NK-92 treated with Interleukin-12 subunit alpha and Interleukin-12 subunit beta, amount 100 ng/mL, for 24 hours (cell line): ENCODE measurements around the gene PIP4K2A.

Experiments used
- DNase-seq: peaks from one replicate; lab custom pipeline; 2025; lab: John Stamatoyannopoulos, UW

Gene PIP4K2A

DNA sequence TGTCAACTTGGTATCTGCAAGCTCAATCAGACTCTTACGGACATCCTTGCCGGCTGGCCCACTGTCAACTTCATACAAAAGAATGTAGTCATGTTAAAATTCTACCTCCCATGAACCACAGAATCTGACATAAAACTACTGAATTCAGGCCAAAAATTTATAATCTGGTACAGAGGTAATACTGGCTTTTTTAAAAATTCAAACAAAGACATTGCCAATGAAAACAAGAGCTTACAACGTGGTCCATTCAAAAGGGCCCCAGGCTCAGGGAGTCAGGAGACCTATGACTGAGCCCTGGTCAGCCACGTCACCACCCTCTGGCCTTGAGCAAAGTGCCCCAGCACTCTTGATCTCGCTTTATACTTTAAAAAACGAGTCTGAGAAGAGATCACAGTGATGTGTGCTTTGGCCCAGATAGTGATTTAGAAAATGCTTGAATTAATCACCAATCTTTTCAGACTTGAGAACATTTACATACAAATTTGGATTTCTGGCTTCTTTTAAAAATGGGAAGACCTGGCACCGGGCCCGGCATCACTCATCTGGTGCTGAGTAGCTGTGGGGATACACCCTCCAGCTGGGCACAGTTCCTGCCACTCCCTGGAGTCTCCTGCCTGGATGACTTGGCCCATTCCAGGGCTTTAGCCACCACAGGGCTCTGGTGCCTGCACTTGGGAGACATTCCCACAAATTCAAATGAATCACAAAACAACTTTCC is 94.1 kb downstream of the PIP4K2A start:
- no peak for DNase-seq

DNA sequence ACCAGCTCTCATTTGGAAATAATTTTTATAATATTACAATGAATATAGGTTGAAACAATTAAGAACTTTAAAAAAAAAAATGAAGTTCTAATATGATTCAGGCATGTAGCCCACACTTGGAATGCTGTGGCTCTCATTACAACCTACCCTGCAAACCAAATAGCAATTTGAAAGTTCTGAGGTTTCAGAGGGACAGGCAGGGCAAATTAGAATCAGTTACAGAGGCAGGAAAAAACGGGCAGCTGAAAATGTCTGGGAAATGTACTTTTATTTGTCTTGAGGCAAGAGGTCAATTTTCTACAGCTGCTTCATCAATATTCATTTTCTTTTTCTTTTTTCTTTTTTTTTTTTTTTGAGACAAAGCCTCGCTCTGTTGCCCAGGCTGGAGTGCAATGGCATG is 95.3 kb downstream of the PIP4K2A start:
- DNase-seq: no peak

DNA sequence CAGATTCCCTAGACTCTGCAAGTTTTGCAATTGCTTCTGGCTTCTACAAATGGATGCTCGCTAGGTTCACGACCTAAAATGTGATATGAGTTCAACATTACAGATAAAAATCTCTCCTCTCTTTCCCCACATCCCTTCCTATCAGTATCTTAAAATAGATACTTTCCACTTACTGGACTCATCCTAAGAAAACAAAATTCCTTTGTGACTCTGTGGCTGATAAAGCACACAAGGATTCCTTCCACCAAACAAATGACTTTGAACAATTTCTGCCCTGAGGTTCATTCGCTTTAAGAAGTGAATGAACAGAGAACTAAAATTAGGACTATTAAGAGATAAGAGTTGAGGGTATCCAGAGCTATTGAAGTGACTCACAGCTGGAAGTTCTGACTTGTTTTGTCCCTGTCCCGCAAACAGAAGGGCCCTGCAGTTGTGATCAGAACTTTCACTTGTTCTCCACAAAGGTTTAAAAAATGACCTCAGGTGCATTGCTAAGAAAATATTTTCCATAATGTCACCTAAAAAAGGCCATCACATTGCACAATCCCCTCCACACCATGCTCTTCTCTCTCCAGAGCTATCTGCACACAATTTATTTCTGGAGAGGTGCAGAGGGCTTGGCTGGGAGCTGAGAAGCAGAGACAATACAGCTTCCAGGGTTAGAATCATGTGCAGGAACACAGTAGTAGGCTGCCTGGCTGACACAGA is 96.1 kb downstream of the PIP4K2A start:
- DNase-seq: no peak

DNA sequence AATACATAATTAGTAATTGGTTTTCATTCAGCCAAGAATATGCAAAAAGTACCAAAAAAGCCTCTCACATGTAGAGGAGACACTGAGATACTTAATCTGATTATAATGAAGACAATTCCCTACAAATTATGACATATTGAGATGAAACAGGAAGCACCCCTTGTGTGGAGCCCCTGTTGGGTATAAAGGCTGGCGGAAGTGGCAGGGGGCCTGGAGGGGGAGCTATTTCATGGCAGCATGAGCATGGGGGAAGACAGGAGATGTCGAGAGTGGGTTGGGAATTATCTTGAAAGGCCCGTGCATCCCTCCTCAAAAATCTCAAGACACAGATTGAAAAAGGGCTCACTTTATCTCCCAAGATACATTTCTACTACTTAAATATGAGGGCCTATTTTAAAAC is 96.9 kb downstream of the PIP4K2A start:
- DNase-seq: no peak

DNA sequence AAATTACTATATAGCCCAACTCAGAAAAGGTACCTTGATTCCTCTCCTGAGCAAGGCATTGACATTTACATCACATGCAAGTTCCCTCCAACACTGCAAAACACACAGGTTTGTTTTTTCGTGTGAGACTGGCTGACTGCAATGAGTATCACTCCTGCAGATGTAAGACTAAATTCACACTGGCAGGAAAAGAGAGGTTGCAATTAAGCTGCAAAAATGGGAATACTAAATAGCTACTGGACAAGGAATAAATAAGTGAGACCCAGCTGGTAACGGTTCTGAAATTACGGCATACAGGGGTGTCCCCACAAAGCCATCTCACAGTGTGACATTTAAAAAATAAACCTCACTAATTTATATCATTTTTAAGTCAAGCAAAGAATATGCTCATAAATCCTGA is 97.3 kb downstream of the PIP4K2A start:
- no peak for DNase-seq

DNA sequence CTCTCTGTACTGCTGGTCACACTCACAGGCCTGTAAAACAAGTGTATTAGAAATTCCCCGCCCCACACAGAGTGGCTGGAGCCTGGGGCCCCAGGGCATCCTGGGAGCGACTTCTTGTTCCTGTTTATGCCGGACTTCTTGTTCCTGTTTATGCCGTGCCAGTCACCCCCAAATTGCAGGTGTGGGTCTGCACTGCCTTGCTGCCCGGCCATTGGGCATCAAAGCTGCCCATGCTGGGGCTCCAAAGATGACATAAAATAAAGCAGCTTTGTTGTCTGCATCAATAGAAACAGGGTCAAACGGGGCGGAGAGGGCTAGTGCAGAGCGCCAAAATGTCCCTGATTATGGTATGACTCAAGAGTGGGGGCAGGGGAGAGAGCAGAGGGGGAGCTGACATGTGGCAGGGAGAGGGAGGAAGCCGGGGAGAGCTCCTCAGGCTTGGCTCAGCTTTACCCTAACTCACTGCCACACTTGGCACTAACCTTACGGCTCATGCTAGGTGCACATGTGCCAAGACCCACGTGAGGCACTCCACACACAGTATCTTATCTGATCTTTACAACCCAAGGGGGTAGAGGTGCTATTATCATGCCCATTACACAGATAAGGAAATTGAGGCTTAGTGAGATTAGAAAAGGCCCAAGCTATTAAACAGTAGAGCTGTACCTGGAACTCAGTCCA is 98.4 kb downstream of the PIP4K2A start:
- DNase-seq: no peak

DNA sequence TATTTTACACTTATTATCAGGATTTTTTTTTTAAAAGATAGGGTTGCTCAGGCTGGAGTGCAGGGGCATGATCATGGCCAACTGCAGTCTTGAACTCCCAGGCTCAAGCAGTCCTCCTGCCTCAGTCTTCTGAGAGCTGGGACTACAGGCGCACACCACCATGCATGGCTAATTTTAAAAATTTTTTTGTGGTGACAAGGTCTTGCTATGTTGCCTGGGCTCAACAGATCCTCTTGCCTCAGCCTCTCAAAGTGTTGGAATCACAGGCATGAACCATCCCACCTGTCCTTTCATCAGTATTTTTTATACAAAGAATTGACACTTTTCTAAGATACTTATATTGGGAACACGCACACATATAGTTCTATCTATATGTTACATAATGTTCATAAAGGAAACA is 99.3 kb downstream of the PIP4K2A start:
- DNase-seq: no peak

DNA sequence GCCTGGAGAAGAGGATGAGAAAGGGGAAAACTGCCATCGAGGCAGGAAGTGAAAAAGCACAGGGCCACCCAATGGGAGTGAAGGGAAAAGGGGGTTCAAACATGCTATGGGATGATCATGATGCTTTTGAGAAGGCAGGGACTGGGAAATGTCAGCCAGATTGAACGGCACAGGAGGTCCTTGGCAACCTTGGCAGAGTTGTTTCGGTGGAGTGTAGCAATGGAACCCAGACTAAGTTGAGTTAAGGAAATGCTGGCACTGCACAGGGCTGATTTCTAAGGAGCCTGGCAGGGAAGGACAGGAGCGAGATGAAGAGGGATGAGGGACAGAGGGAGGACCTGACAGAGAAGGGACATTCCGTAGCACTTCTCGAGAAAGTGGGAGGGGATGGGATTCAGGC is 101.4 kb downstream of the PIP4K2A start:
- DNase-seq: no peak

DNA sequence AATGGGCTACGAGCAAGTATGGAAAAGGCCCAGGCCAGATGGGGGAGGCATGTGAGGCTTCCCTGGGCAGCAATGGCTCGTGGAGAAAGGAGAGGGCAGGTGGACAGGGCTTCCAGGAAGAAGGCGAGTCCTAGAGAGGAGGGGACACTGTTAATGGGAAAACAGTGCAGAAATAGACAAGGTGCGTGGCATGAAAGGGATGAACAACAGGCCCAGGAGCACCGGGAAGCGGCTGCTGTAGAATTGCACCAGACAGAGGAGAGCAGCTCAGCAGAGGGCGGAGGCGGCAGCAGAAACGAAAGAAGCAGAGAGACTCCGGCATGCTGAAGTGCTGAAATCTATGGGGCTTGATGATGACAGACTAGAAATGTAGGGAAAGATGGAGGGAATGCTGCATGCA is 102.1 kb downstream of the PIP4K2A start:
- no peak for DNase-seq

DNA sequence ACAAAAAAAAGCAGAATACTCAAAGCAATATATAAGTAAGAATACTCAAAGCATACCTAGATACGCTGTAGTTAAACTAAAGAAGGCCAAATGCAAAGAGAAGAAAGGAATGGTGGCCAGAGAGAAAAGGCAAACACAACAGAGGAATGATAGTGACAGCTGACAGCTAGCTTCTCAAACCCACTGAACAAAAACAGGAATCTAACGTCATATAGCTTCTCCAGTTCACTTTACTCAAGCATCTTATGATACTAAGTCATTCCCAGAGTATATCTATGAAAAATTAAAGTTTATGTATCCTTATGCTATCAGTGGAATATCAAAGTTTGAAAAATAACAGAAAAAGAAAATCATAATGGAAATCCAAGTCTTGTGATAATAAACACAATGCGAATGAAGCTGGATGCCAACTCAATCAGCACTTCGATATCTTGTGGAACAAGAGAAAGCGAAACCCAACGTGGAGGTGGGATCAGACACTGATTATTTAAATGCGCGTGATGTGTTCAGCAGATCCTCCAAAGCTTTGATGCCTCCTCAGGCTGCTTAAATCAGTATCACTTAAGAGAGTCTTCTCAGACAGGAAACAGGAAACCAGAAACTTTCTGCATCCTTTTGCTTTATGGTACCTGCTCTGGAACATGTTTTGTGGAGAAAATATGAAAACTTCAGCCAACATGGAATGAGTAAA is 102.8 kb downstream of the PIP4K2A start:
- DNase-seq: no peak

DNA sequence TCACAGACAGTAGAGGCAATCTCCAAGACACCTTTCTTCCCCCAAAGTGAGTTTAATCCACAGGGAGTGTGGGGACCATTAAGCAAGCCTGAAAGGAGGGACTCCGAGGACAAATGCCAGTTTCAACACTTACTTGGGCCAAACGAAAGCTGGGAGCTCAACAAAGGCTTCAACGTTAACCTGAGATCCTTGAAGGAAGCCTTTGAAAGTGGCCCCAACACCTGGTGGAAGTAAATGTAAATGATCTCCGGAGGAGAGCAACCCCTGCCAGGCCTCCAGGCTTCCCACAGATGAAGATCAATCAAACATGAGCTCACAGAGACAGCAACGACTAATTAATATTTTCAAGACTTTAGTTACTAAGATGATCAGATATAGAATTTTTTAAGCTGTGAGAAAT is 103.8 kb downstream of the PIP4K2A start:
- no peak for DNase-seq

DNA sequence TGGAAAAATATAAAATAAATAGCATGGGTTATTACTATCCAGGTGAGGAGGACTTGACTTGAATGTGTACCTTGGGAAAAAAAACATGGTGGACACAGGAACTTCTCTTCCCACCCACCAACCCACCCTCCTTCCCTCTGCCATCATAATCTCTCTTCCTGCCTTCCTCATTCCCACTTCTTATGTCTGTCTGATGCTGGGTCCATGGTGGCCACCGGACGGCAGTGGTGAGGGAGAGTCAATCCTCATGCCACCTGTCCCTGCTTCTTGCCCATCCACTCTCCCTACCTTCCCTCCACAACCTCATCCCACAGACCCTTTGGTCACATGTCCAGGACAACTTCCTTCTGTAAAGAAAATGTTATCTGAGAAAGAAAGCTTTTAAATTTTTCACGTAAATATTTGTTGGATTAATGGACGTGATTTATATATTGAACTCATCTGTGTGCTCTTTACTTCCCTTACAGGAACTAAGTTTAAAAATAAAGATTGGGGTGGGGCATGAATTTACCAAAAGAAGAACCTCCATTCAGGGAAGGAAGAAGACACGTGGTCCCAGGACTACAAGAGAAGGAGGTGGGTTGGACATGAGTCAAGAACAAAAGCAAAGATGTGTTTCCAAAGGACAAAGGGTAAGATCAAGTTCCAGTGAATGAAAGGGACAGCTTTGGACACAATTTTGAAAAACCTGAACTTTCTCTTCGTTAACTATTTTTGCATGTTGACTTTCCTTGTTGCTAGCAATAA is 104.5 kb downstream of the PIP4K2A start:
- no peak for DNase-seq

DNA sequence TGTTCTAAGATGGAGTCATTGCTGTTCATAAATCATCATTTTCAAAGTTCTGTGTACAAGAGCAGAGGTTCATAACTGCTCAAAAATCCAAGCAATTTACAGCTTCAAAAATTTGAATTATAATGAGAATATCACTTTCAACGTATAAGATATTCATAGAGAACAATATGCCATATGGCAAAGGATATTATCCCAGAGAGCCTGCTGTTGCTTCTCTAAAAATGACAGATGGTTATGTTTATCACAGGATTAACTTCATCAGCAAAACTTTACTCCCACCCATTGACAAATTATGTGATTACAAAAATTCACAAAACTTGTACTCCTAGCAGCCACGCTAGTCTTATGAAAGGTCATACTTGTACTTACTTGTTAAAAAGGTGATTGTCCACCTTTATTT is 105.1 kb downstream of the PIP4K2A start:
- DNase-seq: no peak

DNA sequence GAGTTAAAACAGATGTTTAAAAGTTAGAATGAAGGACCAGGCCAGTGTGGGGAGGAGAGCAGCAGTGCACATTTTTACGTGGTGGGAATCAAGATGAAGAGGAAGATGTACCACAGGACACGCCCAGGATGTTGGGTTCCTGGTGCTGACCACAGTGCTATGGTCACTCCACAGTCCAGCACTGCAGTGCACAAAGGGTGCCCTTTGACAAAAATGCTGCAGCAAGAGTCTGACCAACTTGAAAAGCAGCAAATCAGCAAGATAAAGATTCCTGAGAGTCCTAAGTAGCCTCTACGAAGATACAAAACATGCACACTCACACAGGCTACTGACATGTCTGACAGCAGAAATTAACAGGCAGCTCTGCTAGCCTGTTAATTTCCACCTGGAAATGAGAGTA is 107.1 kb downstream of the PIP4K2A start:
- no peak for DNase-seq

DNA sequence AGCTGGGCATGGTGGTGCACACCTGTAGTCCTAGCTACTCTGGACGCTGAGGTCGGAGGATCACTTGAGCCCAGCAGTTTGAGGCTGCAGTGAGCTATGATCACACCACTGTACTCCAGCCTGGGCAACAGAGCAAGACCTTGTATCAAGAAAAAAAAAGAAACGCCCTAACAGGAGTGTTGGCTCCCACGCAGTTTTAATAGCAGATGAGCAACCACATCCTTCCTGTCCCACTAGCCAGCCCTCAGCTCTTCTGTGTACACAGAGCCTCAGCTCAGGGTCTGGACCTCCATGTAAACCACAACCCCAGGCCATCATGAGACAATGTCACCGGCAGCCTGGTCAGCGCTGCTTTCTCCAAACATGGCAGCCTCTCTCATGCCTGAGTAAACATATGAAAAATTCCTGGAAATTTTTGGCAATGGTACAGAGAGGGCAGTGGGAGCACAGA is 108.2 kb downstream of the PIP4K2A start:
- DNase-seq: peak; percentile 43

DNA sequence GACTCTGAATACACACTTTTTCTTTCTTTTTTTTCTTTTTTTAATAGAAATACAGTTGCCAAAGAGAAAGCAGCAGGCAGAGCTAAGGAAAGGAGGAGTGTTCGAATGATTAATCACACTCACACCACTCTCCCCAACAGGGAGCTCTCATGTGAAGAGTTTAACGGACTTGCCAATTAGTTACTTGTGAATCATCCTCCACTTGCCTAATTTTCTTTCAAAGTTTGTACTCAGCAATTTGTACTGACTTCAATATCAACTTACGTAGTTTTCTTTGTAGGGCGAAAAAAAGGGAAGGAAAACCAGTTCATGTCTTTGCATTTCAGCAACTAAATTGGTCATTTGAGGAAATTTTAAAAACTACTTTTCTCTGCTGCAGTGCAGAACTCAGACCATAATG is 109.2 kb downstream of the PIP4K2A start:
- no peak for DNase-seq

DNA sequence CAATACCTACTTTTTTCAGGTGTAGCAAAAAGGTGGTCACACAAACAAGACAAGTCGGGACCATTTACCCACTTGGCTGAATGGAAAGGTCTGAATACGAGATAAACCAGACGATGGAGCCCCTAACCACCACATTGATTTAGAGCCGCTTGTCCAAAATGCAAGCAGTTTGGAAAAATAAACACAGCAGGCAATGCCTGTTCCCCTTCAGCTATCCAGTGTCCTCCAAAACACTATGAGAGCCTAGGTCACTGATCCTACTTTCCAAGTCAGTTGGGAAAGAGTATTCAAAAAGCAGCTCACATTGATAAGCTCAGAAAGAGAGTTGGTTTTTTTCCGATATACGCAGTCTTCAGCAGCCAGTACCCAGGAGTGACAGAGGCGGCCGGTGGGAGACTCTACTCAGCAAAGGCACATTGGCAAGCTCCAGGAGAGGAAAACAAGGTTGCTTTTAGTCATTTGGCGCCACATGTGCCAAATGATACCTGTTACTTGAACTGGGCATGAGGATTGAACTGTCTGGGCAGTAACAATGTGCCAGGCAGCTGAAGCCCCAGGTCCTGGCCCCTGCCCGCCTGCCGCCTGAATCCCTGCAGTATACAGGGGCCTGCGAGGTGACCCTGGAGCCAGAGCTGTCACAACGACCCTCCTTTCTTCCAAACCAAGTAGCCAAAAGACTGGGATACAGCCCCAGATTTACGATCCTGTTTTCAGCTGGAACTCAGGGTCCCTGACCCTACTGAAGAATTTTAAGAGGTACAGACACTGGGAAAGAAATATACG is 109.8 kb downstream of the PIP4K2A start:
- DNase-seq: no peak

DNA sequence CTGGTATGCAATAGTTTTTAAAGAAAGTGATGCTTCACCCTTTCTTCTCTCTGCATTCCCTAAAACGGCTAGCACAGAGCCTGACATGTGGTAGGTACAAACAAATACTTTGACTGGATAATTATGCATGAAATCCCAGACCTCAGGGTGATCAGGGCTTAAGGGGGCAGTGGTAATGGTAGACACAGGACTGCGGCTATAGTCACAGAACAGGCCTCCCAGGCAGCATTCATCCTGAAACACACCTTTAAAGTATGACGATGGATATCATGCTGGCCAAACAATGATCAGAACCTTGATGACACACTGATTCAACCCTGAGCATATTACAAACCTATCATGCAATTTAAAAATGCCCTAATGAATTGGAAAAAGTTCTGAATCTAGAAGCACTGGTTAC is 110.8 kb downstream of the PIP4K2A start:
- DNase-seq: no peak

DNA sequence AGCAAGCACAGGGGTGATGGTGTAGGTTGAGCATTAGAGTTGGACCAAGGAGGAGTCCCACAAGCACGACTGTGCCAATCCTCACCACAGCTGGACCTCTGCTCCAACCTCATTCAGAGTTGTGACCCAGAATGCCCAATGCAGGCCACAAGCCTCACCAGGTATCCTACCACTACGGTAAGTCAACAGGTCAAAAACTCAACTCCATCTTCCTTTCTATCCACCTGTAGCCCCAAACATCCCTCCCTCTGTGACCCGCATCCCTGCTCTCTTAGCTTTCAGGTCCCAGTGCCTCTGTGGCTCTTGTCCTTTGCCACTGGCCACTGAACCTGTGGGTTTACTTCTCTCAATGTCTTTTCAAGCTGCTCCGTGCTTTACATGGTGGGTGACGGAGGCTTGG is 112.8 kb downstream of the PIP4K2A start:
- DNase-seq: no peak

DNA sequence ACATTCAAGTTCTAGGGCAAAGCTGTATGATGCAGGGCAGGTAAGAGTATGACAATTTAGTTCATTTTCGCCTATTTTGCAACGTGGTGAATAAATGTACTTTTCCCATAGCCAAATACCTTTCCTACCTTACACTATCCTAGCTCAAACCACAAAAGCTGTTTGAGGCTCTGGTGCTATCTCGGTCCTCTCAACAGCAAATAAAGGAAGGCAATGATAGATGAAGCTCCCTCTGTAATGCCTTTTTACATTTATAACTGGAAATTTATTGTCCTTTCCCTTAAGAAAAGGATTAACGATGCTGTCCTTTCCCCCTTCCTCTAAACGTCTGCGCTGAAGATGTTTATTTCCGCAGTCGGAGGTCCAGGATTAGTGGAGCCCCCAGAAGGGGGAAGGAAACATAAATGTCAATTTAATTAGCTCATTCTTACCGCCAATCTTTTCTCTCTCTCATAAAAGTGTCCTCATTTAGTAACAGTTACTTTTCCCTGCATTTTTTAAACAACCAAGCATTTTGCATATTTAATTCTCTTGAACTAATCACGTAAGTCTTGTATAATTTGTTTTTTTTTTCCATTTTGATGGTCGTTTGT is 114.6 kb downstream of the PIP4K2A start:
- no peak for DNase-seq
